ENCODE results near the gene SMIM3. TPM values are rescaled to one million over a fixed set of nuclear protein-coding genes. Genes with fewer than 3 reads are reported as not detected.

The SMIM3 gene
- total and polyA plus RNA-seq, 7 donors = 19.2 to 48.6 (median 46.0) TPM

- Histone ChIP-seq H3K9me3 (no peaks in the 10 kb centered on the region), H3K4me1 (peaks cover 0 to 65% (median 40%) of the 10 kb centered on the region in 4 donors), H3K27me3 (no peaks in the 10 kb centered on the region), H3K4me3 (no peak overlapping the region), H3K36me3 (no peaks in the 10 kb centered on the region), H3K27ac (peak overlapping the region in 2 of 4 donors; percentile 26 to 47)
- TF ChIP-seq, protein P1, sequence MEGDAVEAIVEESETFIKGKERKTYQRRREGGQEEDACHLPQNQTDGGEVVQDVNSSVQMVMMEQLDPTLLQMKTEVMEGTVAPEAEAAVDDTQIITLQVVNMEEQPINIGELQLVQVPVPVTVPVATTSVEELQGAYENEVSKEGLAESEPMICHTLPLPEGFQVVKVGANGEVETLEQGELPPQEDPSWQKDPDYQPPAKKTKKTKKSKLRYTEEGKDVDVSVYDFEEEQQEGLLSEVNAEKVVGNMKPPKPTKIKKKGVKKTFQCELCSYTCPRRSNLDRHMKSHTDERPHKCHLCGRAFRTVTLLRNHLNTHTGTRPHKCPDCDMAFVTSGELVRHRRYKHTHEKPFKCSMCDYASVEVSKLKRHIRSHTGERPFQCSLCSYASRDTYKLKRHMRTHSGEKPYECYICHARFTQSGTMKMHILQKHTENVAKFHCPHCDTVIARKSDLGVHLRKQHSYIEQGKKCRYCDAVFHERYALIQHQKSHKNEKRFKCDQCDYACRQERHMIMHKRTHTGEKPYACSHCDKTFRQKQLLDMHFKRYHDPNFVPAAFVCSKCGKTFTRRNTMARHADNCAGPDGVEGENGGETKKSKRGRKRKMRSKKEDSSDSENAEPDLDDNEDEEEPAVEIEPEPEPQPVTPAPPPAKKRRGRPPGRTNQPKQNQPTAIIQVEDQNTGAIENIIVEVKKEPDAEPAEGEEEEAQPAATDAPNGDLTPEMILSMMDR (IDR thresholded peaks at IDR 0.05) = no peak
- TF ChIP-seq POLR2A (IDR thresholded peaks at IDR 0.05) = no peak
- TF ChIP-seq EP300 (IDR thresholded peaks at IDR 0.05) = no peak
- no peak for TF ChIP-seq POLR2AphosphoS5 (IDR thresholded peaks at IDR 0.05)
- intact Hi-C loops (cut with DNase I) = no loop called here
- DNase-seq = no peak
- 10 to 18% methylated on average over 1 of the region's 1 CpG for WGBS, 2 donors
Measured at GRCh38 chr5:150787656-150788055, 9.1 kb downstream of the SMIM3 start.

- Histone ChIP-seq H3K9me3 (no peaks in the 10 kb centered on the region), H3K27ac (peak overlapping the region in 2 of 4 donors; percentile 55 to 70), H3K27me3 (no peaks in the 10 kb centered on the region), H3K36me3 (no peaks in the 10 kb centered on the region), H3K4me1 (peaks cover 0 to 51% (median 26%) of the 10 kb centered on the region in 4 donors), H3K4me3 (no peak overlapping the region)
- intact Hi-C loops (cut with DNase I) = no loop called here
- no peak for DNase-seq
- TF ChIP-seq POLR2AphosphoS5 (IDR thresholded peaks at IDR 0.05) = no peak
- TF ChIP-seq, protein P1 (IDR thresholded peaks at IDR 0.05) = no peak
- TF ChIP-seq POLR2A (IDR thresholded peaks at IDR 0.05) = no peak
- TF ChIP-seq EP300 (IDR thresholded peaks at IDR 0.05) = no peak
Measured at GRCh38 chr5:150788977-150789376, 10.4 kb downstream of the SMIM3 start.

DNA sequence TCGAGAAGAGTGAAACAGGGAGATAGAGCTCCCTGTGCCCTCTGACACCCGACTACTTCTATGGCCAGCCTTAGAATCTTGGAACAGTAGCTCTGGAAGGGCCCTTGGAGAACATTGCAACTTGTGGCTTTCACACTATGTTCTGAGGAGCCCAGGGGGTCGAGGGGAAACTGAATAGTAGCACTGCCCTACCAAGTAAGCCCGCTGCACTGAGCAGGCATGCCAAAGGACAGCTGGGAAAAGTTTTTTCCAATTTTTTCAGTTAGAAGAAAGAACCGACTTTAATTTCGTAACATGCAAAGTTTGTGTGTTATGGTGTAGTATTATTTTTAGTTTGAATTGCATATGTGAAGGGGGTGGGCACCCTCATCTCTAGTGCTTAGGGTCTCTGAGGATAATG is 10.9 kb downstream of the SMIM3 start:
- H3K36me3 ChIP-seq = no peaks in the 10 kb centered on the region
- H3K4me3 ChIP-seq = no peak overlapping the region
- intact Hi-C loops (cut with DNase I) = no loop called here
- WGBS, 2 donors = 78 to 80% methylated on average over 6 of the region's 6 CpGs
- peaks cover 0 to 47% (median 22%) of the 10 kb centered on the region in 4 donors for H3K4me1 ChIP-seq
- no peaks in the 10 kb centered on the region for H3K9me3 ChIP-seq
- DNase-seq = no peak
- no peaks in the 10 kb centered on the region for H3K27me3 ChIP-seq
- H3K27ac ChIP-seq = peak overlapping the region in 3 of 4 donors; percentile 52 to 70 (median 55)
- TF ChIP-seq POLR2AphosphoS5 (IDR thresholded peaks at IDR 0.05) (no peak), EP300 (IDR thresholded peaks at IDR 0.05) (no peak), POLR2A (IDR thresholded peaks at IDR 0.05) (no peak)
- TF ChIP-seq, protein P1 (IDR thresholded peaks at IDR 0.05) = no peak

GRCh38 chr5:150789943-150790611 is 11.5 kb downstream of the SMIM3 start:
- H3K4me1 ChIP-seq = peaks cover 0 to 44% (median 22%) of the 10 kb centered on the region in 4 donors
- WGBS, 2 donors = 35 to 75% methylated on average over 7 of the region's 7 CpGs
- H3K27me3 ChIP-seq = no peaks in the 10 kb centered on the region
- H3K27ac ChIP-seq = peak overlapping the region; percentile 10 to 70 (median 54)
- DNase-seq = peak; percentile 75
- H3K36me3 ChIP-seq = no peaks in the 10 kb centered on the region
- TF ChIP-seq EP300 (IDR thresholded peaks at IDR 0.05) (peak in 1 of 4 donors; percentile 53), POLR2AphosphoS5 (IDR thresholded peaks at IDR 0.05) (peak in 2 of 4 donors; percentile 23 to 67)
- TF ChIP-seq, protein P1 (IDR thresholded peaks at IDR 0.05) = no peak
- H3K4me3 ChIP-seq = no peak overlapping the region
- intact Hi-C loops (cut with DNase I) = no loop called here
- H3K9me3 ChIP-seq = no peaks in the 10 kb centered on the region

Data from sigmoid colon (tissue), 7 donors.